Fibroblast of skin of back (primary cell): ENCODE data around the gene NMNAT1.
"Not testable (repeated sequence)": the region's sequence is repeated elsewhere in the genome, so short reads cannot be mapped to it uniquely, and the experiment has no call there.

Source experiments
- DNase-seq: peaks from one replicate; pipeline ENCODE4 v3.0.0-alpha.2; 2013

NMNAT1 gene

GRCh38 chr1:10020086-10020485 is 76.8 kb downstream of the NMNAT1 start:
- no peak for DNase-seq

DNA sequence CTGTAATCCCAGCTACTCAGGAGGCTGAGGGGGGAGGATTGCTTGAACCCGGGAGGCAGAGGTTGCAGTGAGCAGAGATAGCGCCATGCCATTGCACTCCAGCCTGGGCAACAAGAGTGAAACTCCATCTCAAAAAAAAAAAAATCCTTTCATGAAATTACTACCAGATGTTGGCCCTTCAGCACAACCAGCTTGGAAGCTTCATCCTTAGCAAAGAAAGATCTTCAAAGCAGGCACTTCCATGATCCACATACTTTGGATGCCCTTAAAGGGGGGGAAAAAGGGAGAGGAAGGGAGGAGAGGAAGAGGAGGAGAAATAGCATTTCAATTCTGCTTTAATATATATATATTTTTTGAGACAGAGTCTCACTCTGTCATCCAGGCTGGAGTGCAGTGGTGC is 77.4 kb downstream of the NMNAT1 start:
- peak; percentile 28 for DNase-seq

DNA sequence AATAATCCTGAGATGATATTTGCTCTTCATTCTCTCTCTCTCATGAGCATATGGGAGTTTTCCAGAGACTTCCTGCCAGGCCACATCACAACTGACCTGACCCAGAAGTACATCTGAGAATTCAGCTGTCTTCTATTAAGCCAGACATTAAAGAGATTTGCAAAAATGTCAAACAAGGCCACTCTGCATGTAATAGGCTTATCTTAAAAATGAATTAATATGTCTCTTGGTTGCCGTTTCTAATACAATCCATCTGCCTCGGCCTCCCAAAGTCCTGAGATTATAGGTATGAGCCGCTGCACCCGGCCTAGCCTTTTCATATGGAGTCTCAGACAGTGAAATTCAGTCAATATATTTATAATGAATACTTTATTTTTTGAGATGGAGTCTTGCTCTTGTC is 78.7 kb downstream of the NMNAT1 start:
- not testable (repeated sequence) for DNase-seq

DNA sequence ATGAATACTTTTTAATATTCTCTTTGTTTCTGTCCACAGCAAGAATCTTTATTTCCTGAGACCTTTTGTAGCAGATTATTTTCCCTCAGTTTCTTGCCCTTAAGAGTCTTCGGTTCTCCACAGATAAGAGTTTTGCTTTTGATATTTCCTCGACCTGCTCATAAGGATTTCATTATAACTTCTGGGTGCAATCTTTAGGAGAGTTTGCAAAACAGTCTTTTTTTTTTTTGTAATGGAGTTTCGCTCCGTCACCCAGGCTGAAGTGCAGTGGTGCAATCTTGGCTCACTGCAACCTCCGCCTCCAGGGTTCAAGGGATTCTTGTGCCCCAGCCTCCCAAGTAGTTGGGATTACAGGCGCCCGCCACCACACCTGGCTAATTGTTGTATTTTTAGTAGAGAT is 79.4 kb downstream of the NMNAT1 start:
- DNase-seq, result no peak

DNA sequence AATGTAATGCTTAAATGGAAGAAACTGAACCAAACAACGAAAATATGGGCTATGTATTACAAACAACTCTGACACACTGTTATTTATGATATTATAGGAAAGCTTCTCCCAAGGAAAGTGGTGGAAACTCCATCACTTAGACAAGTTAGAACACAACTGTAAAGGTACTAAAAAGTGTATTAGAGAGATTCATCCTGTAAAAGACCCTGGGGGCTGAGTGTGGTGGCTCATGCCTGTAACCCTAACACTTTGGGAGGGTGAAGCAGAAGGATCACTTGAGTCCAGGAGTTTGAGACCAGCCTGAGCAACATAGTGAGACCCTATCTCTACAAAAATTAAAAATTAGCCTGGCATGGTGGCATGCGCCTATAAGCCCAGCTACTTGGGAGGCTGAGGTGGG is 82.1 kb downstream of the NMNAT1 start:
- DNase-seq, result no peak

- DNase-seq, result no peak
Measured at GRCh38 chr1:10027027-10027426, 83.8 kb downstream of the NMNAT1 start.

- DNase-seq, result not testable (repeated sequence)
Measured at GRCh38 chr1:10028956-10029500, 85.8 kb downstream of the NMNAT1 start.

GRCh38 chr1:10031461-10031860 is 88.2 kb downstream of the NMNAT1 start:
- DNase-seq, result peak; percentile 91

GRCh38 chr1:10032590-10033358 is 89.5 kb downstream of the NMNAT1 start, which contains the start of gene UBE4B:
TSS of gene UBE4B (plus strand) at chr1:10032958. CDS start at chr1:10033671, 713 bp downstream.
- DNase-seq, result peak; percentile 97

DNA sequence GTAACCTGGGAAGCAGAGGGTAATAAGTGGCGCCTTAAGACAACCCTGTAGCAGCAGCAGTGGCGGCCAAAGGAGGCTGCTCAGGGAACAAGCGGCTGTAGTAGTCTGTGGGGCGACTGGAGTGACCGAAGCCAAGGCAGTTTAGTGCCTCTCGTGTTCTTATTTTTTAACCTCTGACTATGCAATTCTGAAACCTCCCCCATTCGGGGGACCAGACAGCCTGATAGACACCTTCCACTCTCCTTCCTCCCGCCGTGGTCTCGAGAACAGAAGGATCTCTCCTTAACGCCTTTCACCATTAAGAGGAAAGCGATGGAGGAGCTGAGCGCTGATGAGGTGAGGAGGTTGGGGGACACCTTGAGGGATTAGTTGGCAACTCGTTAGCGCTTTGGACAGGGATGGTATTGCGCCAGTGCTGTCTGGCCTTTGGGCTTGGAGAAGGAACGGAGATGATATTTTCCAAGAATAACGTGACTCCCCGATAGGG is 90.1 kb downstream of the NMNAT1 start:
- DNase-seq, result peak; percentile 32
